WTC11 (cell line): ENCODE measurements around the gene CHST5. TPM values are rescaled to one million over a fixed set of nuclear protein-coding genes. Genes with fewer than 3 reads are reported as not detected.

Experiments
- ATAC-seq: fragments of 200-7000 bp; cut with Tn5 transposase; 2 replicates; pipeline ENCODE4 v1.10.0; 2021; ENCODE audit warnings: mild to moderate bottlenecking, moderate library complexity
- CTCF ChIA-PET: fragments of 300-600 bp; sonication (Branson Sonifier 250); formaldehyde crosslinking; loops from one replicate; lab custom pipeline; 2021; ENCODE audit warnings: antibody characterized with exemption; lab: Charles Lee
- POLR2A ChIA-PET: fragments of 350-600 bp; sonication (Branson Sonifier 250); formaldehyde crosslinking; loops from one replicate; lab custom pipeline; 2021; ENCODE audit warnings: antibody characterized with exemption; lab: Charles Lee
- DNase-seq: peaks from one replicate; pipeline ENCODE4 v3.0.0; 2021; ENCODE audit warnings: low spot score
- H3K27ac Mint-ChIP-seq: 2 replicates; pipeline ENCODE4 v1.8.0; 2021; ENCODE audit warnings: mixed read lengths
- H3K27me3 Mint-ChIP-seq: 2 replicates; pipeline ENCODE4 v1.8.0; 2021; ENCODE audit warnings: low read depth, mild to moderate bottlenecking, moderate library complexity, mixed read lengths
- H3K36me3 Mint-ChIP-seq: 2 replicates; pipeline ENCODE4 v1.8.0; 2021; ENCODE audit warnings: mixed read lengths
- H3K4me1 Mint-ChIP-seq: 2 replicates; pipeline ENCODE4 v1.8.0; 2022; ENCODE audit warnings: mixed read lengths
- H3K4me3 Mint-ChIP-seq: 2 replicates; pipeline ENCODE4 v1.8.0; 2021; ENCODE audit warnings: mild to moderate bottlenecking, moderate library complexity, mixed read lengths
- H3K9me3 Mint-ChIP-seq: 2 replicates; pipeline ENCODE4 v1.8.0; 2021; ENCODE audit warnings: mixed read lengths
- ATF2 ChIP-seq: sonication (generic); formaldehyde crosslinking; IDR thresholded peaks from 2 replicates; pipeline ENCODE4 v1.8.1; 2022; ENCODE audit warnings: low read depth, missing genetic modification reagents, borderline replicate concordance
- ATF3 ChIP-seq: sonication (generic); formaldehyde crosslinking; conservative IDR thresholded peaks from 2 replicates; pipeline ENCODE4 v1.8.1; 2022; ENCODE audit warnings: mild to moderate bottlenecking, missing genetic modification reagents
- CDX4 ChIP-seq: fragments of 250-450 bp; sonication (Bioruptor Pico); IDR thresholded peaks from 2 replicates; pipeline ENCODE4 v1.9.0; 2021; ENCODE audit warnings: moderate library complexity, mild to moderate bottlenecking, inconsistent platforms, borderline replicate concordance
- E2F5 ChIP-seq: sonication (generic); formaldehyde crosslinking; IDR thresholded peaks from 2 replicates; pipeline ENCODE4 v1.8.1; 2022; ENCODE audit warnings: mild to moderate bottlenecking, moderate library complexity, missing genetic modification reagents
- FOXJ3 ChIP-seq: sonication (generic); formaldehyde crosslinking; IDR thresholded peaks from 2 replicates; pipeline ENCODE4 v1.9.0; 2021; ENCODE audit warnings: missing genetic modification reagents, mild to moderate bottlenecking, borderline replicate concordance
- FOXK1 ChIP-seq: sonication (generic); formaldehyde crosslinking; IDR thresholded peaks from 2 replicates; pipeline ENCODE4 v1.8.0; 2022; ENCODE audit warnings: mild to moderate bottlenecking, moderate library complexity, missing genetic modification reagents
- HMGXB4 ChIP-seq: sonication (generic); formaldehyde crosslinking; IDR thresholded peaks from 2 replicates; pipeline ENCODE4 v1.8.1; 2023; ENCODE audit warnings: mild to moderate bottlenecking, moderate library complexity, missing genetic modification reagents
- JUN ChIP-seq: sonication (generic); formaldehyde crosslinking; IDR thresholded peaks from 2 replicates; pipeline ENCODE4 v1.8.0; 2023; ENCODE audit warnings: mild to moderate bottlenecking, missing genetic modification reagents
- NFE2L1 ChIP-seq: sonication (generic); formaldehyde crosslinking; IDR thresholded peaks from 2 replicates; pipeline ENCODE4 v1.8.1; 2023; ENCODE audit warnings: missing genetic modification reagents
- NFYB ChIP-seq: sonication (generic); formaldehyde crosslinking; conservative IDR thresholded peaks from 2 replicates; pipeline ENCODE4 v1.8.0; 2022; ENCODE audit warnings: low read depth, missing genetic modification reagents
- NR1H2 ChIP-seq: sonication (generic); formaldehyde crosslinking; IDR thresholded peaks from 2 replicates; pipeline ENCODE4 v1.9.0; 2021; ENCODE audit warnings: mild to moderate bottlenecking, moderate library complexity, missing genetic modification reagents
- NR3C1 ChIP-seq: sonication (generic); formaldehyde crosslinking; conservative IDR thresholded peaks from 2 replicates; pipeline ENCODE4 v1.8.1; 2023; ENCODE audit warnings: low read depth, mild to moderate bottlenecking, missing genetic modification reagents
- PRDM15 ChIP-seq: sonication (generic); formaldehyde crosslinking; IDR thresholded peaks from 2 replicates; pipeline ENCODE4 v1.8.0; 2022; ENCODE audit warnings: missing genetic modification reagents
- RELA ChIP-seq: sonication (generic); formaldehyde crosslinking; IDR thresholded peaks from 2 replicates; pipeline ENCODE4 v1.8.1; 2022; ENCODE audit warnings: missing genetic modification reagents, mild to moderate bottlenecking, borderline replicate concordance
- SMAD3 ChIP-seq: sonication (generic); formaldehyde crosslinking; IDR thresholded peaks from 2 replicates; pipeline ENCODE4 v1.8.0; 2022; ENCODE audit warnings: missing genetic modification reagents, mild to moderate bottlenecking, borderline replicate concordance
- TEAD4 ChIP-seq: sonication (generic); formaldehyde crosslinking; IDR thresholded peaks from 2 replicates; pipeline ENCODE4 v1.8.0; 2022; ENCODE audit warnings: mild to moderate bottlenecking, missing genetic modification reagents
- ZMAT4 ChIP-seq: fragments of 250-450 bp; sonication (Bioruptor Pico); IDR thresholded peaks from 2 replicates; pipeline ENCODE4 v1.9.0; 2021; ENCODE audit warnings: mild to moderate bottlenecking
- ZNF121 ChIP-seq: sonication (generic); formaldehyde crosslinking; IDR thresholded peaks from 2 replicates; pipeline ENCODE4 v1.8.0; 2023; ENCODE audit warnings: missing genetic modification reagents
- ZNF138 ChIP-seq: sonication (generic); formaldehyde crosslinking; conservative IDR thresholded peaks from 2 replicates; pipeline ENCODE4 v1.8.1; 2022; ENCODE audit warnings: mild to moderate bottlenecking, moderate library complexity, missing genetic modification reagents
- ZNF219 ChIP-seq: sonication (generic); formaldehyde crosslinking; IDR thresholded peaks from 2 replicates; pipeline ENCODE4 v1.8.0; 2023; ENCODE audit warnings: missing genetic modification reagents, mild to moderate bottlenecking, borderline replicate concordance
- ZNF232 ChIP-seq: sonication (generic); formaldehyde crosslinking; IDR thresholded peaks from 2 replicates; pipeline ENCODE4 v1.8.0; 2022; ENCODE audit warnings: mild to moderate bottlenecking, missing genetic modification reagents
- ZNF281 ChIP-seq: sonication (generic); formaldehyde crosslinking; IDR thresholded peaks from 2 replicates; pipeline ENCODE4 v1.8.0; 2023; ENCODE audit warnings: mild to moderate bottlenecking, missing genetic modification reagents
- ZNF512 ChIP-seq: sonication (generic); formaldehyde crosslinking; IDR thresholded peaks from 2 replicates; pipeline ENCODE4 v1.8.1; 2022; ENCODE audit warnings: missing genetic modification reagents, borderline replicate concordance
- total RNA-seq: library from RNA; stranded (reverse); gene quantifications from 3 replicates; pipeline ENCODE4 v1.2.3, GENCODE V29; 2021

The CHST5 gene
- total RNA-seq, 1 experiment from 2014 or later: not detected

- ATAC-seq (peak; percentile 85), DNase-seq (peak; percentile 82)
- Mint-ChIP-seq H3K27ac (0 out of 2 replicates have a peak within 1 kb of the TSS, but pooled peaks have one; percentile 76), H3K27me3 (peaks cover 13% of the 10 kb centered on the region), H3K4me1 (peaks cover 19% of the 10 kb centered on the region), H3K4me3 (peak within 1 kb of the TSS; percentile 93), H3K36me3 (no peaks in the 10 kb centered on the region), H3K9me3 (no peaks in the 10 kb centered on the region)
- CTCF ChIA-PET: interaction anchor here (0.6 to 4.8 kb wide), 16 partner anchors 19 to 384 kb away, joined by 3 to 91 read pairs (median 4); partner anchors contain the start of genes GABARAPL2 and TMEM170A
- POLR2A ChIA-PET: interaction anchor here (0.6 to 2.1 kb wide), 10 partner anchors 13 to 229 kb away, joined by 3 to 24 read pairs (median 4); partner anchors contain the start of genes CFDP1, GABARAPL2, KARS1 and TERF2IP
- peak; percentile 15; the same call in 1 of the 2 replicates for TF ChIP-seq FOXK1
- TF ChIP-seq ZNF281: no peak
- TF ChIP-seq ATF2 (CRISPR knock-in tag): no peak
- no peak for TF ChIP-seq ZNF121 (CRISPR knock-in tag)
- TF ChIP-seq ZNF138: no peak
- TF ChIP-seq FOXJ3 (CRISPR knock-in tag): no peak
- peak; percentile 72; the same call in 1 of the 2 replicates for TF ChIP-seq E2F5
- TF ChIP-seq JUN (CRISPR knock-in tag): no peak
- no peak for TF ChIP-seq PRDM15
- no peak for TF ChIP-seq NFE2L1 (CRISPR knock-in tag)
- no peak for TF ChIP-seq ATF3
- 0 out of 2 replicates have a peak, but pooled peaks have one; percentile 10 for TF ChIP-seq RELA
- TF ChIP-seq NFYB (CRISPR knock-in tag): no peak
- no peak for TF ChIP-seq TEAD4 (CRISPR knock-in tag)
- TF ChIP-seq ZNF512 (CRISPR knock-in tag): no peak
- TF ChIP-seq ZNF219 (CRISPR knock-in tag): no peak; the same call in 1 of the 2 replicates
- TF ChIP-seq NR1H2 (CRISPR knock-in tag): no peak
- 0 out of 2 replicates have a peak, but pooled peaks have one; percentile 22 for TF ChIP-seq SMAD3 (CRISPR knock-in tag)
- TF ChIP-seq NR3C1: no peak
- peak; percentile 9; the same call in 1 of the 2 replicates for TF ChIP-seq ZNF232 (CRISPR knock-in tag)
- TF ChIP-seq HMGXB4 (CRISPR knock-in tag): peak; percentile 80
- no peak for TF ChIP-seq CDX4 (CRISPR knock-in tag)
- no peak for TF ChIP-seq ZMAT4 (CRISPR knock-in tag)
Observed at GRCh38 chr16:75495076-75495674, 40.7 kb downstream of the CHST5 start, which contains the start of gene CHST6. Gene CHST6, minus strand, starts transcription at chr16:75495441. Its CDS starts 15,613 bp downstream, at chr16:75479828.
